Small intestine (tissue), 7 donors: ENCODE measurements around the gene PACS1. TPM values are rescaled to one million over a fixed set of nuclear protein-coding genes. Genes with fewer than 3 reads are reported as not detected.

Source experiments
- DNase-seq, 2 donors: peaks; one replicate each; pipeline versions ENCODE4 v3.0.0 to v3.0.0-alpha.2; 2013
- FAIRE-seq: peaks from 2 replicates; lab custom pipeline; 2012; peaks lifted over from hg19 to GRCh38; lab: Jason Lieb, UNC
- H3K27ac ChIP-seq, 3 donors: one replicate each; pipeline ENCODE4 v1.5.1; 2013; ENCODE audit warnings: low read length in 2 of 3, mild to moderate bottlenecking in 2 of 3, control low read depth in 1 of 3, inconsistent platforms in 1 of 3, low read depth in 1 of 3, moderate library complexity in 1 of 3
- H3K27me3 ChIP-seq, 3 donors: one replicate each; pipeline ENCODE4 v1.6.1; 2013; ENCODE audit warnings: low read length in 3 of 3, inconsistent platforms in 1 of 3; ENCODE audit not compliant: control insufficient read depth in 3 of 3, insufficient read depth in 3 of 3
- H3K36me3 ChIP-seq, 3 donors: one replicate each; pipeline ENCODE4 v1.6.1; 2013; ENCODE audit warnings: low read length in 3 of 3, inconsistent platforms in 1 of 3, low read depth in 1 of 3, mild to moderate bottlenecking in 1 of 3, moderate library complexity in 1 of 3; ENCODE audit not compliant: control insufficient read depth in 3 of 3, insufficient read depth in 2 of 3
- H3K4me1 ChIP-seq, 3 donors: one replicate each; pipeline ENCODE4 v1.6.1; 2013; ENCODE audit warnings: low read length in 2 of 3, inconsistent platforms in 1 of 3, low read depth in 1 of 3, mild to moderate bottlenecking in 1 of 3, moderate library complexity in 1 of 3; ENCODE audit not compliant: control insufficient read depth in 3 of 3, insufficient read depth in 2 of 3
- H3K4me3 ChIP-seq, 3 donors: one replicate each; pipeline ENCODE4 v1.5.1; 2013; ENCODE audit warnings: low read length in 3 of 3, control low read depth in 1 of 3, inconsistent platforms in 1 of 3, low read depth in 1 of 3, mild to moderate bottlenecking in 1 of 3, moderate library complexity in 1 of 3
- H3K9me3 ChIP-seq, 2 donors: one replicate each; pipeline ENCODE4 v1.6.1; 2013; ENCODE audit warnings: low read depth in 1 of 2, low read length in 1 of 2; ENCODE audit not compliant: control insufficient read depth in 2 of 2, insufficient read depth in 1 of 2
- WGBS, 3 donors: extraction: QIAGEN DNeasy Blood & Tissue Kit; methylation state at CpG; one replicate each; pipeline ENCODE4 v1.1.7; 2013; 5-methylcytosine and 5-hydroxymethylcytosine counted together
- polyA plus RNA-seq, 4 donors: library from polyadenylated mRNA; stranded (reverse) in 3 of 4; unstranded in 1 of 4; fragments of 200-250 nt in 3 of 4; fragments of 120-200 nt in 1 of 4; gene quantifications; one replicate each; pipeline versions ENCODE4 v1.2.1 to v1.2.3, GENCODE V29; 2013
- donor health status: healthy with polysubstance abuse.
- donor health status: control.
- donor health status: control.
- donor health status: Bipolar disorder and iron deficiency.
- donor health status: healthy.

Gene PACS1
- polyA plus RNA-seq, 4 donors = 4.0 to 22.9 (median 10.0) TPM

DNA sequence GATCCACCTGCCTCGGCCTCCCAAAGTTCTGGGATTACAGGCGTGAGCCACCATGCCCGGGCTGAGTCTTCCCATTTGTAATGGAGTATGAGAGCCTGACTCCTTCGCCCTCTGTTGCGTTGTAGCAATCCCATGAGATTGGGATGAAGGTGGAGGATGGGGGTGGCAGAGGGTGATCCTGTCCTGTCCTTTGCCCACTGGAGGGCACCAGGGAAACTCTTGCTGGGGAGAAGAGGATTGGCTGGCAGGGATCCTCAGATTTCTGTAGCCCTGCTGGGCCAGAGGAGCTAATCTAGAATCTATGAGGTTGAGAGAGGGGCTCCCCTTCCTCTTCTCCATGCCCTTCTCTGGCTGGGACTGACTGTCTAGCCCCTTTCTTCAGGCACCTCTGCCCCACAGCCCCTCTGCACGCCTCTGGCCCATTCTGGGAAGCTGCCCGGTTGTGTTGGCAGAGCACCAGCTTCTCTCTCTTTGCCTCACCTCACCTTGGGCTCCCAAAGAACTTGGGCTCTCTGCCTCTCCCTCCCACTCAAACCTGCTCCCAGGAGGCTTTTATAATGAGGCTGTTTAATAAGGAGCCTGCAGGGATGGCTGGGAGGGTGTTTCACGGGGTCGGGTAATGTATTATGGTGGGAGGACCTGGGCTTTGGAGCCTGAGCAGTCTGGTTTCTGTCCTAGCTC, 34.3 kb upstream of the PACS1 start:
- no peak overlapping the region for H3K4me3 ChIP-seq
- 58 to 77% (median 63%) methylated on average over 9 of the region's 9 CpGs for WGBS, 3 donors
- no peak for FAIRE-seq
- H3K27me3 ChIP-seq = no peaks in the 10 kb centered on the region
- H3K36me3 ChIP-seq = no peaks in the 10 kb centered on the region
- H3K4me1 ChIP-seq = no peaks in the 10 kb centered on the region
- no peak for DNase-seq
- peaks cover 0 to 11% of the 10 kb centered on the region in 2 donors for H3K9me3 ChIP-seq
- no peak overlapping the region for H3K27ac ChIP-seq

DNA sequence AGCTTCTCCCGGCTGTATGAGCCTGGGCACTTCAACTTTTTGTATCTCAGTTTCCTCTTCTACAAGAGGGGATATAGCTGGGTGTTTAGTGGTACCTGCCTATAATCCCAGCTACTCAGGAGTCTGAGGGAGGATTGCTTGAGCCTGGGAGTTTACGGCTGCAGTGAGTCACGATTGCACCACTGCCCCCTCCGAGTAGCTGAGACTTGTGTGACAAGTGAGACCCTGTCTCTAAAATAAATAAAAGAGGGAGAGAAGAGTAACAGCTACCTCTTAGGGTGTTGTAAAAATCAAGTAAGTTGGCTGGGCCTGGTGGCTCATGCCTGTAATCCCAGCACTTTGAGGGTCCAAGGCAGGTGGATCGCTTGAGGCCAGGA, 33.8 kb upstream of the PACS1 start:
- Histone ChIP-seq H3K27me3 (no peaks in the 10 kb centered on the region), H3K36me3 (no peaks in the 10 kb centered on the region), H3K4me3 (no peak overlapping the region), H3K4me1 (no peaks in the 10 kb centered on the region), H3K27ac (no peak overlapping the region), H3K9me3 (peaks cover 0 to 11% of the 10 kb centered on the region in 2 donors)
- FAIRE-seq = no peak
- DNase-seq = no peak
- WGBS, 3 donors = 66 to 88% (median 71%) methylated on average over 5 of the region's 5 CpGs

DNA sequence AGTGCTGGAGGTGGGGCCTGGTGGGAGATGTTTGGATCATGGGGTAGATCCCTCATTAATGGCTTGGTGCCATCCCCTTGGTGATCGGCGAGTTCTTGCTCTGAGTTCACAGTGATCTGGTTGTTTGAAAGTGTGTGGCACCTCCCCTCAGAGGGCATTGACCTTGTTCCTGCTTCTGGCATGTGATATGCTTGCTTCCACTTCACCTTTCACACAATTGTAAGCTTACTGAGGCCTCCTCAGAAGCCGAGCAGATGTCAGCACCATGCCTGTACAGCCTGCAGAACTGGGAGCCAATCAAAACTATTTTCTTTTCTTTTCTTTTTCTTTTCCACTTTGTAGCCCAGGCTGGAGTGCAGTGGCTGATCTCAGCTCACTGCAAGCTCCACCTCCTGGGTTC, 32.7 kb upstream of the PACS1 start:
- FAIRE-seq = no peak
- WGBS, 3 donors = 77 to 89% (median 87%) methylated on average over 3 of the region's 3 CpGs

DNA sequence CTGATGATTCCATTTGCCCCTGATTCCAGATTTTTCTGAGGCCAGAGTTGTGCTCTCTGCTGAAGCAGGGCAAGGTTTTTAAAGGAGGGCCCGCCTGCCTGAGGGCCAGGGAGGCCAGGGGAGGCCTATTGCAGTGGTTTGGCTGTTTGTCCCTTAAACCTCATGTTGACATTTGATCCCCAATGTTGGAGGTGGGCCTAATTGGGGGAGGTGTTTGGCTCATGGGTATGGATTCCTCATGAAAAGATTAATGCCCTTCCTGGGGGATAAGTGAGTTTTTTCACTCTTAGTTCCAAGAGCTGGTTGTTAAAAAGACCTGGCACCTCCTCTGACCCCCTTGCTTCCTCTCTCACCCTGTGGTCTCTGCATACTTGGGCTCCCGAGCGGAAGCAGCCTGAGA, 30.3 kb upstream of the PACS1 start:
- no peaks in the 10 kb centered on the region for H3K36me3 ChIP-seq
- FAIRE-seq = no peak
- no peak overlapping the region for H3K4me3 ChIP-seq
- peaks cover 0 to 11% of the 10 kb centered on the region in 2 donors for H3K9me3 ChIP-seq
- 83 to 91% (median 85%) methylated on average over 3 of the region's 3 CpGs for WGBS, 3 donors
- no peak for DNase-seq
- no peak overlapping the region for H3K27ac ChIP-seq
- peaks cover 0 to 4% (median 0%) of the 10 kb centered on the region in 3 donors for H3K27me3 ChIP-seq
- H3K4me1 ChIP-seq = no peaks in the 10 kb centered on the region

More for the DNA sequence above, 32.7 kb upstream of the PACS1 start:
- Histone ChIP-seq H3K27ac (no peak overlapping the region), H3K4me3 (no peak overlapping the region), H3K36me3 (no peaks in the 10 kb centered on the region), H3K27me3 (no peaks in the 10 kb centered on the region), H3K4me1 (no peaks in the 10 kb centered on the region), H3K9me3 (peaks cover 0 to 11% of the 10 kb centered on the region in 2 donors)
- DNase-seq = no peak

GRCh38 chr11:66042227-66042995, 27.7 kb upstream of the PACS1 start:
- Histone ChIP-seq H3K27me3 (peaks cover 0 to 6% (median 0%) of the 10 kb centered on the region in 3 donors), H3K36me3 (no peaks in the 10 kb centered on the region), H3K27ac (no peak overlapping the region), H3K9me3 (peaks cover 0 to under 1% of the 10 kb centered on the region in 2 donors), H3K4me1 (peaks cover 0 to 6% (median 0%) of the 10 kb centered on the region in 3 donors), H3K4me3 (no peak overlapping the region)
- DNase-seq = no peak
- FAIRE-seq = no peak
- WGBS, 3 donors = 96% methylated on average over 70 to 81 of the region's 81 CpGs

DNA sequence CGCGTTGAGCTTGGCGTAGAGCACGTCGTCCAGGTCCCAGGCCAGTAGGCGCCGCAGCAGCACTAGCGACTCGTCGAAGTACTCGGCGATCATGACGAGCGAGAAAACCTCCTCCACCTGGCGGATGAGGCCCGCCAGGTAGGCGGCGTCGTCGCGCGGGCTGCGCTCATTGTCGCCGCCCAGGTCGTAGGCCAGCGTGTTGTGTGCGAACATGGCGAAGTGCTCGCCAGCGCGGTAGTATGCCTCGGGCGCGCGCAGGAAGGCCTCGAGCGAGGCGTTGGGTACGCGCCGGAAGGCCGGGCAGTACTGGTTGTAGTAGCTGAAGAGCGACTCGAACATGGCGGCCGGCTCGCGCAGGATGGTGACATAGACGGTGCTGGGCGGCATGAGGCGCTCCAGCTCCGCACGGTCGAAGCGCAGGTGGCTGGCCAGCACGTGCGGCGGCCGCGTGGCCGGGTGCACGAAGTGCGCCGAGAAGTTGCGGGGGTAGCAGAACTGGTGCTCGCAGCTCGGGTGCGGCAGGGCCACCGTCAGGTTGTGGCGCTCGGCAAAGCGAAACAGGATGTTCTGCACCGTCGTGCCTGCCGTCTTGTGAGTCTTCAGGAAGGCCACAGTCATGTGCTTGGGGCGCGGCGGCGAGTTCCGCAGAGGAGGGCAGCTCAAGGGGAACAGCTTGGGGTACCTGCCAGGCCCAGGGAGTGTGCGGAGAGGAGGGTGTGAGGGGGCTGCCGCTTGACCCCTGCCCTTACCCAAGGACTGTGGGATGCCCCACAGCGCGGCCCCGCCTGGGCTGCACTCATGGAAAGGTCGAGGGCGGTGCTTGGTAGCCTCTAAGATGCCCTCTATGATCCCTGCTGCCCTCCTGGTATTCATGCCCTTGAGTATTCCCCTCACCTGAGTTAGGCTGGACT, 26.8 kb upstream of the PACS1 start:
- no peak overlapping the region for H3K27ac ChIP-seq
- H3K36me3 ChIP-seq = no peaks in the 10 kb centered on the region
- DNase-seq (no peak), FAIRE-seq (no peak)
- no peak overlapping the region for H3K4me3 ChIP-seq
- 97 to 98% (median 97%) methylated on average over 87 to 88 of the region's 88 CpGs for WGBS, 3 donors
- peaks cover 0 to 15% (median 0%) of the 10 kb centered on the region in 3 donors for H3K27me3 ChIP-seq
- peaks cover 0 to 6% (median 0%) of the 10 kb centered on the region in 3 donors for H3K4me1 ChIP-seq
- no peaks in the 10 kb centered on the region for H3K9me3 ChIP-seq

DNA sequence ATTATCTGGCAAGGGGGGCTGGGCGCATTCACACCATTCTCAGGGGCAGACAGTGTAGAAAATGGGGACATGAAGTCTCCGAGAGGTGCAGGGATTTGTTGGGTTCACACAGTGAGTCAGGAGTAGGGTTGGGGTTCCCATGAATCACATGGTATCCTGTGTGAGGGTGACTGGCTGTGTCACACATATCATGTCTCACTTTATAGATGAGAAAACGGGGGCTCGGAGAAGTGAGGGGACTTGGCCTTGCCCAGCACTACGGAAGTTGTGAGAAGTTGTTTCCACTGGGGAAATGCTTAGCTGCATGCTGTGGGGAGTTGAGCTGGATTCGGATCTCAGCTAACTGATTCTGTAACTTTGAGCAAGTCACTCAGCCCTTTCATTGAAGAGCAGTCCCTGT, 25.3 kb upstream of the PACS1 start:
- no peaks in the 10 kb centered on the region for H3K9me3 ChIP-seq
- peaks cover 0 to 28% (median 2%) of the 10 kb centered on the region in 3 donors for H3K27me3 ChIP-seq
- no peaks in the 10 kb centered on the region for H3K36me3 ChIP-seq
- no peak overlapping the region for H3K27ac ChIP-seq
- DNase-seq = no peak
- no peak for FAIRE-seq
- H3K4me1 ChIP-seq = peaks cover 0 to 6% (median 0%) of the 10 kb centered on the region in 3 donors
- WGBS, 3 donors = 51 to 63% (median 53%) methylated on average over 6 of the region's 6 CpGs
- H3K4me3 ChIP-seq = no peak overlapping the region

DNA sequence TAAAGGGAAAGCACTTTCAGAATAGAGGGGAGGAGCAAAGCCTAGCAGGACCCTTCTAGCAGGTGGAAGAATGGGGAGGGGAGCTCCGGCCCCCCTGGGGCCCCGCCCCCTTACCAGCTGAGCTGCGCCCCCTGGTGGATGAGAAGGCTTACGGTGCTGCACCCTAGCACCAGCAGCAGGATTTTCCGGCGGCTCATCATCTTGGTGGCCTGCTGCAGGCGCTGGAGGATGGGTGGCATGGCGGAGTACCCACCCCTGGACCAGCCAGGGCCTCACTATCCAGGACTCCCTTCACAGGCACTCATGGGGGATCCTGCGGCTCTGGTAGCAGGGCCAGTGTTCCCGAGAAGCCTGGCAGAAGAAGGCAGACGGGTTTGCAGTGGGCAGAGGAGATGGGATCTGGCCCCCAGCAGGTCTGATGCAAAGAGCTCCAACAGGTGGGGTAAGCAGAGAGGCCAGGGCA, 24.9 kb upstream of the PACS1 start:
- H3K4me3 ChIP-seq = no peak overlapping the region
- no peaks in the 10 kb centered on the region for H3K36me3 ChIP-seq
- peaks cover 0 to 28% (median 2%) of the 10 kb centered on the region in 3 donors for H3K27me3 ChIP-seq
- no peak overlapping the region for H3K27ac ChIP-seq
- H3K9me3 ChIP-seq = no peaks in the 10 kb centered on the region
- 10 to 14% (median 11%) methylated on average over 11 of the region's 11 CpGs for WGBS, 3 donors
- DNase-seq (peak; percentile 65 to 81), FAIRE-seq (no peak)
- H3K4me1 ChIP-seq = peaks cover 0 to 6% (median 0%) of the 10 kb centered on the region in 3 donors
